Stimulated activated naive CD8-positive, alpha-beta T cell treated with anti-CD3 and anti-CD28 coated beads, Interleukin-15, amount 100 ng/mL, for 72 hours (primary cell): ENCODE results near the gene DIPK1C.
A peak's percentile ranks its signal among the peaks of the same experiment; 100 is the strongest.

Source experiments
- ATAC-seq: fragments of 150-1000 bp; cut with Tn5 transposase; 2 replicates; pipeline ENCODE4 v1.10.0; 2021; ENCODE audit warnings: mild to moderate bottlenecking, moderate library complexity
- DNase-seq, 2 donors: peaks; one replicate each; pipeline ENCODE4 v3.0.0; 2021 to 2022
- H3K27ac Mint-ChIP-seq, 2 donors: one replicate each; pipeline ENCODE4 v1.8.0; 2022; ENCODE audit warnings: mild to moderate bottlenecking in 2 of 2, mixed read lengths in 2 of 2, moderate library complexity in 2 of 2
- H3K27me3 Mint-ChIP-seq: one replicate; pipeline ENCODE4 v1.8.0; 2022; ENCODE audit warnings: mixed read lengths
- H3K4me1 Mint-ChIP-seq: one replicate; pipeline ENCODE4 v1.8.0; 2022; ENCODE audit warnings: mild to moderate bottlenecking, mixed read lengths
- H3K4me3 Mint-ChIP-seq, 2 donors: one replicate each; pipeline ENCODE4 v1.8.0; 2022; ENCODE audit warnings: mild to moderate bottlenecking in 2 of 2, mixed read lengths in 2 of 2, moderate library complexity in 1 of 2
- H3K9me3 Mint-ChIP-seq, 2 donors: one replicate each; pipeline ENCODE4 v1.8.0; 2022; ENCODE audit warnings: mixed read lengths in 2 of 2

DIPK1C gene

DNA sequence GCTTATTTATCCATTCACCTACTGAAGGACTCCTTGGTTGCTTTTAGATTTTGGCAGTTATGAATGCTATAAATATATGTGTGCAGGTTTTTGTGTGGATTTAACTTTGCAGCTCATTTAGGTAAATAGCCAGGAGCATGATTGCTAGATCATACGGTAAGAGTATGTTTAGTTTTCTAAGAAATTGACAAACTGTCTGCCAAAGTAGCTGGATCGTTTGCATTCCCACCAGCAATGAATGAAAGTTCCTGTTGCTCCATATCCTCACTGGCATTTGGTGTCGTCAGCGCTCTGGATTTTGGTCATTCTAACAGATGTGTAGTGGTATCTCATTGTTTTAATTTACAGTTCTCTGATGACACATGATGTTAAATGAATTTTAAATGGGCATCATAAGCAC, 8.7 kb upstream of the DIPK1C start:
- DNase-seq (no peak), ATAC-seq (no peak)
- Mint-ChIP-seq H3K4me3 (no peak overlapping the region), H3K27me3 (no peaks in the 10 kb centered on the region), H3K9me3 (peaks cover 11% of the 10 kb centered on the region in 2 donors), H3K4me1 (peaks cover 5% of the 10 kb centered on the region), H3K27ac (no peak overlapping the region)

DNA sequence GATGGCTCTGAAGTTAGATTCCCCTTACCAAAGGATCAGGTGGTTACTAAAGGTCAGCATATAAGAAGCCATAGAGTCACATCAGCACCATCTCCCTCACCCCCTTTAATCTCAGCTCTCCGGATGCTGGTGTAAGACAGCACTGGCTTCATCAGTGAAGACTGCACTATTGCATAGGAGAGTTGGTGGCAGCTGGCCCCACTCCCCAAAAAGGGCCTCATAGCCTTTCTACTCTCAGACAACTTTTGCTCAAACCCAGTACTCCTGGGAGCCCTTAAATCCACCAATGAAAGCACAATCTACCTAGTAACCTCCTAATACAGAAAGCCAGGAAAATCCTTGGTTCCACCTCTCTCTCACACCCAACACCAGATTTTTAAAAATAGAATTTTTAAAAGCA, 6.9 kb upstream of the DIPK1C start:
- DNase-seq (no peak), ATAC-seq (no peak)
- Mint-ChIP-seq H3K27me3 (no peaks in the 10 kb centered on the region), H3K4me1 (peaks cover 9% of the 10 kb centered on the region), H3K4me3 (no peak overlapping the region), H3K9me3 (no peaks in the 10 kb centered on the region), H3K27ac (no peak overlapping the region)

DNA sequence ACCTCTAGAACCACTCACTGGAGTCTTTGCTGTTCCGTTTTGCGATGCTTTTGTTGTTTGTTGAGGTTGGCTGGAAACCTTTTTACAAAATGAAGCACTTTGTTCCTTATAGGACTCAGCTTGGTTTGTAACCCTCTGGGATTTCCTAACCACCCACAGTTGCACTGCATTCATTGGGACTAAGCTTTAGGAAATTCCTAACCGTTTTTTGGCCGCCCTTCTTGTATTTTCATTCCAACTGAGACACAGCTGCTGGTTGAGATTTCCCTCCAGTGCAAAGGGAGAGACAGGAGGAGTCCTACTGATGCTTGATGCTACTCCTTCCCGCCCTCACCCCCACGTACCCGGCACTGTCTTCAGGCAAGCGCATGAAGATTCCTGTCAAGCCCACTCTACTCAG, 6.1 kb upstream of the DIPK1C start:
- Mint-ChIP-seq H3K4me1 (peaks cover 17% of the 10 kb centered on the region), H3K9me3 (no peaks in the 10 kb centered on the region), H3K27ac (no peak overlapping the region), H3K4me3 (no peak overlapping the region), H3K27me3 (peaks cover 5% of the 10 kb centered on the region)
- no peak for DNase-seq
- no peak for ATAC-seq

DNA sequence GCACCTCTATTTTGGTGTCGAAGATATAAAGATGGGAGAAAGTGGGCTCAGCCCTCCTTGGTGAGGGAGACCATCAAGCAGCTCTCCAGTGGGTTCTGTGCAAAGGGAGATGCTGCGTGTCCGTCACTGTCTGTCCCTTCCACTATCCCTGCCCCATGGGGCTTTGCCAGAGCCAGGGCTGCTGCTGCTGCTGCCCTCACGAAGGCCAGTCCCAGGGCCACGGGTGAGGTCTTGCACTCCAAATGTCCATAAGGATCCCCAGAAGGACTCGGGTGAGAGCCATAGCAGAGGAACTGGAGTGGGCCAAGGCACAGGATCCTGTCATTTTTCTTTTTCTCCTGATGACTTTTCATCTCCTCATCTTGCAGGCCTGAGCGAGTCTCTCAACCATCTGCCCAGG, 3.7 kb upstream of the DIPK1C start:
- DNase-seq (no peak), ATAC-seq (no peak)
- Mint-ChIP-seq H3K27ac (peak overlapping the region in 1 of 2 donors; percentile 79), H3K27me3 (peaks cover 28% of the 10 kb centered on the region), H3K9me3 (no peaks in the 10 kb centered on the region), H3K4me3 (no peak overlapping the region), H3K4me1 (peaks cover 29% of the 10 kb centered on the region)

DNA sequence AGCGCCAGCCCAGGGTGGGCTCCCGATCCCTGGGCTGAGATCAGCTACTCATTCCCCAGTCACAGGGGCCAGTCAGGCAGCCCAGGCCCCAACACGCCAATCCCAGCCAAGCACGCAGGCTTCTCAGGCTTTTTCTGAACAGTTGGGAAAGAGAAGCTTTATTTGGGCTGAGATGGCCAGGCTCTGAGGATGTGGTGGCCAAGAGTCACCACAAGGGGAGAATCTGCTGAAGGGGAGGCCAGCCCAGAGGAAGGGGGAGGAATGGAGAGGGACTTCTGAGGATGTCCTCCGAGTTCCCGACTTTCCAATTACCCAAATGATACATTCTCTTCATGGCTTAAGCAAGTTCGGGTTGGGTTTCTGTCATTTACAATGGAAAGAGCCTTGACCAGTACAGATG, 2.8 kb upstream of the DIPK1C start:
- Mint-ChIP-seq H3K4me3 (no peak overlapping the region), H3K4me1 (peaks cover 29% of the 10 kb centered on the region)

DNA sequence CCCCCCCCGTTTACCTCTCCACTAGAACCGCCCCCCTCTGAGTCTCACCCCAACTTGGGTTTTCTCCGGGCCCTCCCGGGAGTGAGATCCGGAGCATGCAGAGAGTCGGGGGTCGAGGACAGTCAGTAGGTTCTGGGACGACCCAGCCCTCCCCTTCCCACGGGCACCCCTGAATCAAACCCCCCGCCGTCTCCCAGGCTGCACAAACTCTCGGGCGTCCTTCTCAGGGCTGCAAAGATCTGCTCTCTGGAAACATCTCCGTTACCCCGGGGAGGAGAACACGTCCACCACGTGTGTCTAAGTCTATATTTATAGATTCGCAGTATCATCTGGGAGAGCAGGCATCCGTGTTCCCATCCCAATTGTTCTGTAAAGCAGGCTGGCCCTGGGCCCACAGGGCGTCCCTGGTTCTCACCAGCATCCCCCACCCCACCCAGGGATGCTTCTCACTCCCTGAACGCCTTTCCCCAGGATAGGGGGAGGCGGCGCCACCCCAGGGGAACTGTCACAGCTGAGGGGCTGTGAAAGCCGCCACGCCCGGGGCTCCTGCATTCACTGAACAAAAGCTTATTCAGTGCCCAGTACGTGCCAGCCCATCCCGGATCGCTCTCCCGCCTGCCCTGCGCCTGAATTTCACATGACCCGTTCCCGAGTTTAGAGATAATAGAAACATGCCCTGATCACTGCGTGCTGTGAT, 765 bp upstream of the DIPK1C start:
- H3K27ac Mint-ChIP-seq, result peak overlapping the region in 1 of 2 donors; percentile 46
- H3K27me3 Mint-ChIP-seq, result peaks cover 51% of the 10 kb centered on the region
- H3K4me1 Mint-ChIP-seq, result peaks cover 29% of the 10 kb centered on the region
- DNase-seq (no peak), ATAC-seq (peak; percentile 16)
- H3K4me3 Mint-ChIP-seq, result peak overlapping the region; percentile 82 to 90
- no peaks in the 10 kb centered on the region for H3K9me3 Mint-ChIP-seq

More for the DNA sequence above, 2.8 kb upstream of the DIPK1C start:
- H3K27ac Mint-ChIP-seq, result no peak overlapping the region
- no peaks in the 10 kb centered on the region for H3K9me3 Mint-ChIP-seq
- ATAC-seq (no peak), DNase-seq (no peak)
- H3K27me3 Mint-ChIP-seq, result peaks cover 36% of the 10 kb centered on the region

DNA sequence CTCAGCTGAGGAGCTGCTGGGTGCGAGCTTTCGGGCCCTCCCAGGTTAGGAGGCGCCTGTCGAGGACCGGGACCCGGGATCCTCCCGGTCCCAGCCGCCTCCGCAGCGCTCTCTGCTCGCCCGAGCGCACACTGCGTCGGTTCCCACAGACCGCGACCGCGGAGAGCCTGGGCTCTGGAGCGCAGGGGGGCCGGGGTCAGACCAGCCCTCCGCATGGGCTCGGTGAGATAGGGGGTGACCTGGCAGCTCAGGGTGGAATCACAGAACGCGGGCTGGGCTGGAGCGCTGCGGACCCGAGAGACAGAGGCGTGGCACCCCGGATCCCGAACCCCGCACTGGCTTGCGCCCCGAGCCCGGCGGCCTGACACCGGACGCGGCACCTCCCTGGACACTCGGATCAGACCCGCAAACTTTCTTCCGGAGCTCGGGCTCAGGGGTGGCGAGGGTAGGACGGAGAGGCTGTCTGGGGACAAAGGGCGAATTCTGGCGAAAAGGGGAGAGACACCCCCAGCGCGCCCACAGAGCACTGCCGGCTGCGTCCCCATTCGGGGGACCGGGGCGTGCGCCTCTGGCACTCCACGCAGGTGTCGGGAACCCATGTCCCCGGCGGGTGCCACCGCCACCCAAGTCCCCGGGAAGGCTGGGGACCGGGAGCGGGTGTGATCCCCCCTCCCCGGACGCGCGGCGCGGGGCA, 612 bp downstream of the DIPK1C start:
- Mint-ChIP-seq H3K4me1 (peaks cover 29% of the 10 kb centered on the region), H3K27ac (no peak overlapping the region), H3K27me3 (peaks cover 51% of the 10 kb centered on the region), H3K4me3 (peak overlapping the region; percentile 62 to 82), H3K9me3 (no peaks in the 10 kb centered on the region)
- ATAC-seq, result peak; percentile 39
- peak in 1 of 2 donors; percentile 11 for DNase-seq

DNA sequence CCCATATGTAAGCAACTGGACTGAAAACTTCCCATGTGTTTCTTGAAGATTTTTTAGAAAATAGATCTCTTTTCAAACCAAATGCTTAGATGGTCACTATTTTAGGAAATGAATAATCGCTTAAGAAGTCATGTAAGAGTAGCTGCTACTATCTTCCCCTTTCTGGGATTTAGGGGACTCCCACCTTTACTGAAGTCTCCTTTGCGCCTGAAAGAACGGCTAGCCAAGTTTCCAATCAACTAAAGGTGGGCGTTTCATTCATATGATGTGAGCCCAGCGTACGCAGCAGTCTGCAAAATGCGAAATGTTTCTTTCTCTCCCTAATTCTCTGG, 1.1 kb downstream of the DIPK1C start:
- H3K27ac Mint-ChIP-seq, result no peak overlapping the region
- peaks cover 29% of the 10 kb centered on the region for H3K4me1 Mint-ChIP-seq
- DNase-seq (no peak), ATAC-seq (no peak)
- peak overlapping the region; percentile 62 to 82 for H3K4me3 Mint-ChIP-seq
- H3K9me3 Mint-ChIP-seq, result no peaks in the 10 kb centered on the region
- H3K27me3 Mint-ChIP-seq, result peaks cover 51% of the 10 kb centered on the region

DNA sequence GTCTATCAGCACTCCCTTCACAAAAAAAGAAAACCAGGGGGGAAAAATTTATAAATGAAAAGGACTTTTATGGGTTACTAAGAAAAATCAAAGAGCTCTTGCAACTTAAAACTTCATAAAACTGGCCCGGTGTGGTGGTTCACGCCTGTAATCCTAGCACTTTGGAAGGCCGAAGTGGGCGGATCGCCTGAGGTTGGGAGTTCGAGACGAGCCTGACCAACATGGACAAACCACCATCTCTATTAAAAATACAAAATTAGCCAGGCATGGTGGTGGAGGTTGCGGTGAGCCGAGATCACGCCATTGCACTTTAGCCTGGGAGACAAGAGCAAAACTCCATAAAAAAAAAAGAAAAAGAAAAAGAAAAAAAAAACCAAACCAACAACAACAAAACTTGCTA, 1.7 kb downstream of the DIPK1C start:
- no peaks in the 10 kb centered on the region for H3K9me3 Mint-ChIP-seq
- DNase-seq, result no peak
- peaks cover 29% of the 10 kb centered on the region for H3K4me1 Mint-ChIP-seq
- no peak for ATAC-seq
- peaks cover 51% of the 10 kb centered on the region for H3K27me3 Mint-ChIP-seq
- H3K4me3 Mint-ChIP-seq, result no peak overlapping the region
- H3K27ac Mint-ChIP-seq, result no peak overlapping the region

DNA sequence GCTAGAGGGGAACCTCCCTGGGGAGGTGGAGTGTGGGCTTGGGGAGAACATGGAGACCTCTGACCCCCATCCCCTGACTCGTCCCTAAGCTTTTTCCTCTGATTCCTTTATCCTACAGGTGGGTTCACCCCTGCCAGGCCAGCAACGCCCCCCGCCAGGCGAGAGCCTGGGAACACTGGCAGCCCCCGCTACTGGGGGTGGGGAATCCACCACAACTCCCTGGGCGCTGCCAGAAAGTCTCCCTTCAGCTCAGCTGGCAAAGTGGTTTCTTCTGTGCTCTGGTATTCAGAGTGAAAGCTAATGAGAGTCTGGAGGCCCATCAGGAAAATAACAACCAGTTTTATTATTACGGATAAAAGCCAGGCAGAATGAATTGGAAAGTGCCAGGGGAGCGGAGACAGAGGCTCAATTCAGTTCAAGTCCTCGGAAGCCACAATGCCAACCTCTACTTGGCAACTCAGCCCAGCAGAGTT, 2.8 kb downstream of the DIPK1C start:
- Mint-ChIP-seq H3K27ac (no peak overlapping the region), H3K4me3 (no peak overlapping the region), H3K4me1 (peaks cover 29% of the 10 kb centered on the region), H3K27me3 (peaks cover 51% of the 10 kb centered on the region), H3K9me3 (no peaks in the 10 kb centered on the region)
- DNase-seq (no peak), ATAC-seq (no peak)

DNA sequence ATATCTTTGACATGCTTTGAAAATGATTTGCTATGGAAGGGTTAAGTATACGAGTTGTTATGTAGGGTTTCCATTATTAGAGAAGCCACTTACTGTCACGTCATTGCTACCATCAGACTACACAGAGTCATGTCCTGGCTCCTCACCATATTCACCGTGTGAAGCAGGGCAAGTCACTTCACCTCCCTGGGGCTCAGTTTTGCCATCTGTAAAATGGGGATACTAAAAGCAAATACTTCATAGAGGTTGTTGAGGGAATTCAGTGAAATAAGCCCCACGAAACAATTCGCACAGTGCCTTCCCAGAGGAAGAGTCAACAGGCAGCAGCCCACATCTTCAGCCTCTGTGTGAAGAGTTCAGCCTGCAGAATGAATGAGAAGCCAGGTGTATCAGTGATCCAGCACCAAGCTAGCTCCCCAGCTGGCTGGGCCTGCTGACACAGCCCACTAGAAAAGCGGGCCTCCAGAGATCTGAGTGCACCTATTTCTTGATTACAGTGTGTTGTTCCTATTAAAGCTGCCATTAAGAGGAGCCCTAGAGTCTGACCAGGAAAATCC, 3.4 kb downstream of the DIPK1C start:
- H3K4me1 Mint-ChIP-seq, result peaks cover 28% of the 10 kb centered on the region
- DNase-seq (no peak), ATAC-seq (no peak)
- no peak overlapping the region for H3K27ac Mint-ChIP-seq
- H3K9me3 Mint-ChIP-seq, result no peaks in the 10 kb centered on the region
- peaks cover 50% of the 10 kb centered on the region for H3K27me3 Mint-ChIP-seq
- H3K4me3 Mint-ChIP-seq, result no peak overlapping the region

DNA sequence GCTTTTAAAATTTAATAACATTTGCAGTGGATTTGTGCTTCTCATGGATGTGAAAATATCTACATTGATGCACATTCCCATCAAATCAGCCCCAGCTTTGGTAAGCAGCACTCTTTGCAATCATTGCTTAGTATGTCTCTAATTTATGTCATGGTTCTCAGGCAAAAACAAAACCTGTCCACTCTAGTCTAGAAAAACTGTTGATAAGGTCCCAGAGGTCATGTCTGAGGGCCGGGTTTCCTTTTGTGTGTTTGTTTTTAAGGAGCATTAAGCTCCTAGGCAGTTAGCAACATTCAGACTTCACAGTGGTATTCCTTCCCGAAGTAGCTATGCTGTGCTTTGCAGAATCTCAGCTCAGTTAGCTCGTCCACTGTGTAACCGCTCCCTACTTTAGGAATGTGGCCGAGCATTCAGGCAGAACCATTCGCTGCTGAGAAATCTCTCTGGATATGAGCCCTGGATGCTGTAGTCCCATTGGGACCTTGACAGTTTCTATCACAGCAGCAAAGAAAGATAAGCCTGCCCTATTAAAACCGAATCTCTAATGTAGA, 4.0 kb downstream of the DIPK1C start:
- Mint-ChIP-seq H3K27me3 (peaks cover 44% of the 10 kb centered on the region), H3K4me3 (no peak overlapping the region), H3K27ac (no peak overlapping the region), H3K9me3 (no peaks in the 10 kb centered on the region), H3K4me1 (peaks cover 21% of the 10 kb centered on the region)
- DNase-seq (no peak), ATAC-seq (no peak)

DNA sequence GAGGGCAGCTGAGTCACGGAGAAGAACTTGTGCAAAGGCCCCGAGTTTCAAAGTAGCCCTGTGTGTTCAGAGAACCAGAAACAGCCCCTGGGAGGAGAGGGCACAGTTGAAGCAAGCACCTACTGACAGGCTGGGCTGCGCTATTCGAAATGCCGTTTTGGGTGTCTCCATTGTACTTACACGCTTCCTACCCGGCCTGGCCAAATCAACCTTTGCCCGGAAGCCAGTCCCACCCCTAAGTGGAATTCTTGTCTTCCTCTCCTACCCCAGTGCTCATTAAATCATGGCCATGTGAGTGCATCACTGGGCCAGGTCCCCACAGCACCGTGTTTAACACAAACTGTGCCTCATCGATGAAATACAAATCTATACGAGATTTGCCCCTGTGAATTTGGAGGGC, 6.0 kb downstream of the DIPK1C start:
- Mint-ChIP-seq H3K4me3 (no peak overlapping the region), H3K4me1 (peaks cover 7% of the 10 kb centered on the region), H3K9me3 (no peaks in the 10 kb centered on the region), H3K27ac (no peak overlapping the region), H3K27me3 (peaks cover 26% of the 10 kb centered on the region)
- DNase-seq (no peak), ATAC-seq (no peak)

DNA sequence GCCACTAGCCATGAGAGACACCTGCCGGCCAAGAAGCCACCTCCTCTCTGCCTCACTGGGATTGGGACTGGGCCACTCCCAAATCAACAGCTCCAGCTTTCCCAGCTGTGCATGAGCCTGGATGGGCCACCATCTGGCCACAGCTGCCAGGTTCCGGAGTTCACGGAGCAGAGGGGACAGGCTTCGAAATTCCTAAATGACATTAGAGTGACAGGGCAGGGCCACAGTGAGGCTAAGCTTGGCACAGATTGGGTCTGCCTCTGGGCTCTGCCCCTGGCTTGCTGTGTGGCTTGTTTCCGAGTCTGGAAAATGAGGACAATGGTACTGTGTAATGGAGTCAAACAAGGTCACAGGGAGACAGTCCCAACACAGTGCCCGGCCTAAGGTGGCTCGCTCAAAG, 6.5 kb downstream of the DIPK1C start:
- H3K9me3 Mint-ChIP-seq, result no peaks in the 10 kb centered on the region
- H3K4me3 Mint-ChIP-seq, result no peak overlapping the region
- H3K27ac Mint-ChIP-seq, result no peak overlapping the region
- DNase-seq (no peak), ATAC-seq (no peak)
- peaks cover 21% of the 10 kb centered on the region for H3K27me3 Mint-ChIP-seq
- peaks cover 6% of the 10 kb centered on the region for H3K4me1 Mint-ChIP-seq

DNA sequence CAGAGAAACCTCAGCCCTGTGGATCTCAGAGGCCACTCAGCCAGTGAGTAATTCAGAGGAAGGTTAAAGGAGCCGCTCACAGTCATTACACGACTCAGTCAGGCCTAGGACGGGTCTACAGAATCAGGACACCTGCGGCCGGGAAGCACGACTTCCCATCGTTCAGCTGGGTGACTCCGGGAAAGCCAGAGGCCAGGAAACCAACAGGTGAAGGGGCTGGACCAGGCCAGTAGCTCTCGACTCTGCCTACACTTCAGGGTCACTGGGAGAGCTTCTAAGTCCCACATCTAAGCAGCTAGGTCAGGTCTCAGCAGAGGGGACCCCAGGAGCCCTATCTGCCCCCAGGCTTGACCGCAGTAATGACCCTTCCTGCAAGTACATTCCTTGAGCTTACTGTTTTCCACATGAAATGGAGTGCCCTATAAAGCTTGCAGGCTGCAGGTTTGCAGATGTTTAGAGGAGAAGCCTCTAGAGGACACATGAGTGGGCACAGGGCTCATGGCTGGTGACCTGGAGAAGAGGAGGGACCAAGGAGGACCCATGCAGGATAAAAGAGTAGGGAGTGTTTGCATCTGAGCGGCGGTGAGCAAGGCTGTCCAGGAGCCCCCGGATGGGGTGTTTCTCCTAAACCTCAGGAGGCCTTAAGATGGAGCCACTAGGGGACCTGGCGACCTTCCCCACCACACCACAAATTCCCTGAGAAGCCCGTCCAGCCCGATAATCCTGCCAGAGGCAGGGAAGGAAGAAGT, 9.5 kb downstream of the DIPK1C start:
- ATAC-seq, result peak; percentile 22
- no peak for DNase-seq
- H3K27ac Mint-ChIP-seq, result peak overlapping the region in 1 of 2 donors; percentile 7
- no peak overlapping the region for H3K4me3 Mint-ChIP-seq
- H3K27me3 Mint-ChIP-seq, result no peaks in the 10 kb centered on the region
- H3K4me1 Mint-ChIP-seq, result peaks cover 6% of the 10 kb centered on the region
- no peaks in the 10 kb centered on the region for H3K9me3 Mint-ChIP-seq
